Small intestine (tissue), 16 donors: ENCODE measurements around the gene CLCN7. TPM values are rescaled to one million over a fixed set of nuclear protein-coding genes. Genes with fewer than 3 reads are reported as not detected.

Experiments used
- DNase-seq, 2 donors: peaks; one replicate each; pipeline versions ENCODE4 v3.0.0 to v3.0.0-alpha.2; 2013
- FAIRE-seq: peaks from 2 replicates; lab custom pipeline; 2012; peaks lifted over from hg19 to GRCh38; lab: Jason Lieb, UNC
- H3K27ac ChIP-seq, 3 donors: one replicate each; pipeline ENCODE4 v1.5.1; 2013; ENCODE audit warnings: low read length in 2 of 3, mild to moderate bottlenecking in 2 of 3, control low read depth in 1 of 3, inconsistent platforms in 1 of 3, low read depth in 1 of 3, moderate library complexity in 1 of 3
- H3K27me3 ChIP-seq, 3 donors: one replicate each; pipeline ENCODE4 v1.6.1; 2013; ENCODE audit warnings: low read length in 3 of 3, inconsistent platforms in 1 of 3; ENCODE audit not compliant: control insufficient read depth in 3 of 3, insufficient read depth in 3 of 3
- H3K36me3 ChIP-seq, 3 donors: one replicate each; pipeline ENCODE4 v1.6.1; 2013; ENCODE audit warnings: low read length in 3 of 3, inconsistent platforms in 1 of 3, low read depth in 1 of 3, mild to moderate bottlenecking in 1 of 3, moderate library complexity in 1 of 3; ENCODE audit not compliant: control insufficient read depth in 3 of 3, insufficient read depth in 2 of 3
- H3K4me1 ChIP-seq, 3 donors: one replicate each; pipeline ENCODE4 v1.6.1; 2013; ENCODE audit warnings: low read length in 2 of 3, inconsistent platforms in 1 of 3, low read depth in 1 of 3, mild to moderate bottlenecking in 1 of 3, moderate library complexity in 1 of 3; ENCODE audit not compliant: control insufficient read depth in 3 of 3, insufficient read depth in 2 of 3
- H3K4me3 ChIP-seq, 3 donors: one replicate each; pipeline ENCODE4 v1.5.1; 2013; ENCODE audit warnings: low read length in 3 of 3, control low read depth in 1 of 3, inconsistent platforms in 1 of 3, low read depth in 1 of 3, mild to moderate bottlenecking in 1 of 3, moderate library complexity in 1 of 3
- H3K9me3 ChIP-seq, 2 donors: one replicate each; pipeline ENCODE4 v1.6.1; 2013; ENCODE audit warnings: low read depth in 1 of 2, low read length in 1 of 2; ENCODE audit not compliant: control insufficient read depth in 2 of 2, insufficient read depth in 1 of 2
- WGBS, 3 donors: extraction: QIAGEN DNeasy Blood & Tissue Kit; methylation state at CpG; one replicate each; pipeline ENCODE4 v1.1.7; 2013; 5-methylcytosine and 5-hydroxymethylcytosine counted together
- long read RNA-seq, 10 donors: transcript quantifications; one replicate each; lab custom pipeline, GENCODE V29; 2026
- polyA plus RNA-seq, 4 donors: library from polyadenylated mRNA; stranded (reverse) in 3 of 4; unstranded in 1 of 4; fragments of 200-250 nt in 3 of 4; fragments of 120-200 nt in 1 of 4; gene quantifications; one replicate each; pipeline versions ENCODE4 v1.2.1 to v1.2.3, GENCODE V29; 2013
- donor health status: healthy with polysubstance abuse.
- donor health status: control.
- donor health status: control.
- donor health status: Bipolar disorder and iron deficiency.
- donor health status: healthy.

CLCN7 gene
- 10 to 100 TPM; 28.4 to 88.3 (median 42.8) TPM for polyA plus RNA-seq
- long read RNA-seq, donor 1, result 0 reads
- long read RNA-seq, donor 2, full-length matches to known transcripts, result 8 of 8 reads
- long read RNA-seq, donor 2, partial matches to known transcripts, result 0 of 8 reads
- long read RNA-seq, donor 2, other reads (novel, unspliced or antisense), result 0 of 8 reads
- long read RNA-seq, donor 3, partial matches to known transcripts, result 0 of 1 reads
- long read RNA-seq, donor 3, other reads (novel, unspliced or antisense), result 0 of 1 reads
- long read RNA-seq, donor 4, full-length matches to known transcripts, result 1 of 1 reads
- long read RNA-seq, donor 4, partial matches to known transcripts, result 0 of 1 reads
- long read RNA-seq, donor 4, other reads (novel, unspliced or antisense), result 0 of 1 reads
- long read RNA-seq, donor 5, partial matches to known transcripts, result 0 of 3 reads
- long read RNA-seq, donor 5, other reads (novel, unspliced or antisense), result 0 of 3 reads
- long read RNA-seq, donor 6, full-length matches to known transcripts, result 9 of 9 reads
- long read RNA-seq, donor 6, partial matches to known transcripts, result 0 of 9 reads
- long read RNA-seq, donor 6, other reads (novel, unspliced or antisense), result 0 of 9 reads
- long read RNA-seq, donor 7, full-length matches to known transcripts, result 4 of 4 reads
- long read RNA-seq, donor 7, partial matches to known transcripts, result 0 of 4 reads
- long read RNA-seq, donor 7, other reads (novel, unspliced or antisense), result 0 of 4 reads
- long read RNA-seq, donor 8, partial matches to known transcripts, result 0 of 1 reads
- long read RNA-seq, donor 8, other reads (novel, unspliced or antisense), result 0 of 1 reads
- long read RNA-seq, donor 9, partial matches to known transcripts, result 0 of 1 reads
- long read RNA-seq, donor 9, other reads (novel, unspliced or antisense), result 0 of 1 reads
- long read RNA-seq, donor 10, full-length matches to known transcripts, result 6 of 6 reads
- long read RNA-seq, donor 10, partial matches to known transcripts, result 0 of 6 reads
- long read RNA-seq, donor 10, other reads (novel, unspliced or antisense), result 0 of 6 reads

DNA sequence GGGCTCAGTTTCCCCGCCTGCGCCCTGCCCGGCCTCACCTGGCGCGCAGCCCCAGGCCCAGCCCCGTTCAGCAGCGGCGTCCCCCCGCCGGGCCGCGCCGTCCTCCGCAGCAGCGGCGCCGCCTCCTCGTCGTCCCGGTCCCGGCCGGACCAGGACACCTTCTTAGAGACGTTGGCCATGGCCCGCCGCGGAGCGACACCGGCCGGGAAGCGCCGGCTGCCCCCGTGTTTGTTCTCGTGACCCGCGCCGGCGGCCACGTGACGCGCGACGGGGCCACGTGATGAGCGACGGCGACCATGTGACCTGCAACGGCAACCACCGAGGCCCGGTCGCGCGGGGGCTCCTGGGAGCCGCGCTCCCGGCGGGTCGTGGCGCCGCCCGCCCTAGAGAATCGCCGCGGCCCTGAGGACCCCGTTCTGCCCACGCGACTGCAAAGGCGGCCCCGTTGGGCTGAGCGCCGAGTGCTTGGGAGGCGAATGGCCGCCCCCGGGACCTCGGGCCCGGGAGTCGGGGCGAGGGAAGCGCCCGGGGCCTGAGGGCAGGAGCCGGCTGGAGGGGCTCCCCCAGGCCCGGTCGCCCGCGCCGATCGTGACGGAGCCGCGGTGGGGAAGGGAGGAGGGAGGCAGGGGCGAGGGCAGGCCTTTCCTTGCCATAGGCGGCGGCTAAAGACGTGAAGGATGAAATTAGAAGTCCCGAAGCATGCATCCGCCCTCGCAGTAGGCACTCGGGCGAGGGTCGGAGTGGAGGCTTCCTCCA is at the start of gene CLCN7:
CLCN7 (minus strand) TSS at position 233 of the 756 bp plus-strand sequence; CDS start at position 179, 54 bp downstream.
- peaks cover 0 to 18% (median 0%) of the 10 kb centered on the region in 3 donors for H3K36me3 ChIP-seq
- peaks cover 0 to 6% of the 10 kb centered on the region in 2 donors for H3K9me3 ChIP-seq
- H3K4me3 ChIP-seq, result peak within 1 kb of the TSS; percentile 61 to 98 (median 93)
- DNase-seq (peak; percentile 84 to 95), FAIRE-seq (no peak)
- H3K27me3 ChIP-seq, result no peaks in the 10 kb centered on the region
- H3K27ac ChIP-seq, result peak within 1 kb of the TSS; percentile 38 to 92 (median 53)
- peaks cover 0 to 4% (median 0%) of the 10 kb centered on the region in 3 donors for H3K4me1 ChIP-seq
- 0 to 1% (median 0%) methylated on average over 78 to 99 of the region's 99 CpGs for WGBS, 3 donors

GRCh38 chr16:1524366-1524765 is 49.5 kb upstream of the CLCN7 start:
- peaks cover 0 to 6% (median 0%) of the 10 kb centered on the region in 3 donors for H3K4me1 ChIP-seq
- no peak for DNase-seq
- 93 to 94% (median 94%) methylated on average over 26 of the region's 26 CpGs for WGBS, 3 donors
- H3K4me3 ChIP-seq, result no peak overlapping the region
- H3K27me3 ChIP-seq, result no peaks in the 10 kb centered on the region
- FAIRE-seq, result no peak
- H3K27ac ChIP-seq, result no peak overlapping the region
- no peaks in the 10 kb centered on the region for H3K9me3 ChIP-seq
- H3K36me3 ChIP-seq, result peaks cover 0 to 38% (median 0%) of the 10 kb centered on the region in 3 donors

DNA sequence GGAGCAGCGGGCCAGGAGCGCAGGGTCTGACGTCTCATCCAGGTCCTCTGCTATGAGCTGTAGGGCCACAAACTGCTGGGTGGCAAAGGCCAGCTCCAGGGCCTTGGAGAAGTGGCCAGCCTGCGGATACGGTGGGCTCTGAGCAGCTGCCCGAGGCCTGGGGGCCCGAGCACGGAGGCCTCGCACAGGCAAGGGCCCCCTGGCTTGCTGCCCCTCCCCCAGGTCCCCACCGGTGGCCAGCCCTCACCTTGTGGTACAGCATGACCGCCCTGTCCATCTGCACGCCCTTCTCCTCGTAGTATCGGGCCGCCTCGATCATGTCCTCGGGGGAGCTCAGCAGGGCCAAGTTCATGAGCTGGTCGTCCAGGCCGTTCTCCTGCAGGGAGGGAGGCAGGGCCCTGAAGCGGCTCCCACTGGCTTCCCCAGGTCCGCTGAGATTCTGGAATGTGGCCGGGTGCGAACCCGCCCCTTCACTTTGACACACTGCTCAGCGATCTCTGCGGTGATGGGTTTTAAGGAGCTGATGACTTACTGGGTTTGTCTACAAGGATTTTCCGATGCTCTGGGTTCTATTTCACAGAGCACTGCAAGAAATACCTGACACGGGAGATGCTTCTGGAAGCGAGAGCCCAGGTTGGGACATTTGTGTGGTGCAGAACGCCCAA is 48.9 kb upstream of the CLCN7 start:
- no peak overlapping the region for H3K27ac ChIP-seq
- no peak overlapping the region for H3K4me3 ChIP-seq
- WGBS, 3 donors, result 92 to 95% (median 92%) methylated on average over 28 to 30 of the region's 30 CpGs
- peaks cover 0 to 44% (median 0%) of the 10 kb centered on the region in 3 donors for H3K36me3 ChIP-seq
- no peak for FAIRE-seq
- no peaks in the 10 kb centered on the region for H3K9me3 ChIP-seq
- no peaks in the 10 kb centered on the region for H3K27me3 ChIP-seq
- peaks cover 0 to 6% (median 0%) of the 10 kb centered on the region in 3 donors for H3K4me1 ChIP-seq
- DNase-seq, result no peak

- DNase-seq, result no peak
- Histone ChIP-seq H3K27ac (no peak overlapping the region), H3K4me3 (no peak overlapping the region), H3K9me3 (peaks cover 0 to under 1% of the 10 kb centered on the region in 2 donors), H3K27me3 (no peaks in the 10 kb centered on the region), H3K36me3 (peaks cover 0 to 50% (median 0%) of the 10 kb centered on the region in 3 donors), H3K4me1 (no peaks in the 10 kb centered on the region)
- 94 to 95% (median 94%) methylated on average over 19 of the region's 19 CpGs for WGBS, 3 donors
- no peak for FAIRE-seq
Observed at GRCh38 chr16:1520461-1520860, 45.6 kb upstream of the CLCN7 start.

GRCh38 chr16:1519831-1520230 is 45.0 kb upstream of the CLCN7 start:
- DNase-seq (no peak), FAIRE-seq (no peak)
- WGBS, 3 donors, result 89 to 93% (median 91%) methylated on average over 17 of the region's 17 CpGs
- H3K36me3 ChIP-seq, result peaks cover 0 to 47% (median 0%) of the 10 kb centered on the region in 3 donors
- H3K4me1 ChIP-seq, result no peaks in the 10 kb centered on the region
- no peaks in the 10 kb centered on the region for H3K27me3 ChIP-seq
- no peak overlapping the region for H3K4me3 ChIP-seq
- no peak overlapping the region for H3K27ac ChIP-seq
- peaks cover 0 to 6% of the 10 kb centered on the region in 2 donors for H3K9me3 ChIP-seq

DNA sequence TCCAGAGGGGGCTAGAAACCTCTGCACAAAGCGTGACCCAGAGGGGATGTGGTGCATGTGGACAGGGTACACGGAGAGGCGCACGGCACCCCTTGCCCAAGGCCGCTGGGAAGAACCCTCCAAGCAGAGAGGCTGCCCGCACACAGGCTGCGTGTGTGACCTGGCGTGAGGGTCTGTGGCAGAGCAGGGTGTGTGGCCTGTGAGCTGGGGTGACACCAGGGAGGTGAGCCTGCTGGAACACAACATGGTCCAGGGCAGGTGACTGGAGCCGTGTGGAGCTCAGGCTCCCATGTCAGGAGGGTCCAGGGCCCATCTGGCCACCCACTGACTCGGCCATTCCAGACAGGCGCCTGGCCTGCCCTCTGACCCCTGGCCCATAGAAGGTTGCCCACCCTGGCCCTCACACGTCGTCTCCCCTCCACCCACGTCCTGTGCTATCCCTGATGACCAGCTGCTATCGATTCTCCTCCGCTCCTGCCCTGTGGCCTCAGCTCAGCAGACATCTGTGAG is 43.9 kb upstream of the CLCN7 start:
- no peak for DNase-seq
- no peak for FAIRE-seq
- no peak overlapping the region for H3K4me3 ChIP-seq
- 91 to 93% (median 92%) methylated on average over 16 of the region's 16 CpGs for WGBS, 3 donors
- no peak overlapping the region for H3K27ac ChIP-seq
- no peaks in the 10 kb centered on the region for H3K4me1 ChIP-seq
- H3K27me3 ChIP-seq, result no peaks in the 10 kb centered on the region
- peaks cover 0 to 42% (median 0%) of the 10 kb centered on the region in 3 donors for H3K36me3 ChIP-seq
- peaks cover 0 to 15% of the 10 kb centered on the region in 2 donors for H3K9me3 ChIP-seq

DNA sequence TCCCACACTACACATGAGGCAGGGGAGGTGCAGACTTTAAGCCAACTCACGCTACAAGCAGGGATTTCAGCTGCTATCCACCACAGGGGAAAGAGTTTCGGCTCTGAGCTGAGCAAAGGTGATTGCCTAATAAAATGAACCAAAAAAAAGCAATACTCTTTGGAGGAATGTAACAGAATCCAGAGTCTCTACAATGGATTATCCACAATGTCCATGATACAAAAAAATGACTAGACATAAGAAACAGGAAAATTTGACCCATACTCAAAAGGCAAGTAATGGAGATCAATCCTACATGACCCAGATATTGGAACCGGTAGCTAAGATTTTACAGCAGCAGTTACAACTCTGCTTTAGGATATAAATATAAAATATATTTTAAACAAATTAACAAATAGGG is 39.7 kb upstream of the CLCN7 start:
- 88 to 98% (median 90%) methylated on average over 3 of the region's 3 CpGs for WGBS, 3 donors
- H3K9me3 ChIP-seq, result peaks cover 0 to 15% of the 10 kb centered on the region in 2 donors
- H3K36me3 ChIP-seq, result peaks cover 0 to 48% (median 10%) of the 10 kb centered on the region in 3 donors
- DNase-seq (no peak), FAIRE-seq (no peak)
- no peaks in the 10 kb centered on the region for H3K27me3 ChIP-seq
- no peak overlapping the region for H3K4me3 ChIP-seq
- H3K27ac ChIP-seq, result no peak overlapping the region
- no peaks in the 10 kb centered on the region for H3K4me1 ChIP-seq
